Panc1 (cell line): ENCODE data around the gene TTC28.

ENCODE experiments used
- CTCF ChIP-seq: fragments of 450-650 bp; IDR thresholded peaks from 2 replicates; pipeline ENCODE4 v1.5.1; 2017; ENCODE audit warnings: mild to moderate bottlenecking
- POLR2AphosphoS5 ChIP-seq: IDR thresholded peaks from 2 replicates; pipeline ENCODE4 v1.6.1; 2012; ENCODE audit warnings: mild to moderate bottlenecking, low read depth, low read length, moderate library complexity
- SIN3A ChIP-seq: IDR thresholded peaks from 2 replicates; pipeline ENCODE4 v1.6.1; 2012; ENCODE audit warnings: low read depth, mild to moderate bottlenecking, low read length, moderate library complexity, borderline replicate concordance; ENCODE audit not compliant: insufficient read depth

- no peak for TF ChIP-seq SIN3A
- TF ChIP-seq CTCF = no peak
- no peak for TF ChIP-seq POLR2AphosphoS5
Observed at GRCh38 chr22:28203286-28203685, 476.4 kb downstream of the TTC28 start.
